Pulmonary artery endothelial cell (primary cell): Measurements from ENCODE around the gene DTNB. TPM values are rescaled to one million over a fixed set of nuclear protein-coding genes. Genes with fewer than 3 reads are reported as not detected.
A peak's percentile ranks its signal among the peaks of the same experiment; 100 is the strongest.

ENCODE experiments used
- DNase-seq: peaks from one replicate; pipeline ENCODE4 v3.0.0-alpha.2; 2011; ENCODE audit warnings: low read depth, low spot score
- total RNA-seq: library from RNA; depleted of rRNA; stranded (reverse); fragments of >200 nt; gene quantifications from 2 replicates; pipeline ENCODE4 v1.2.3, GENCODE V29; 2014

DTNB gene
- total RNA-seq, 1 donor from 2014 or later = 7.3 TPM

- DNase-seq = no peak
Observed at GRCh38 chr2:25373269-25373981, 300.0 kb downstream of the DTNB start.

- DNase-seq = no peak
Observed at GRCh38 chr2:25372405-25373268, 300.7 kb downstream of the DTNB start.

GRCh38 chr2:25371253-25372241, 301.8 kb downstream of the DTNB start:
- no peak for DNase-seq

DNA sequence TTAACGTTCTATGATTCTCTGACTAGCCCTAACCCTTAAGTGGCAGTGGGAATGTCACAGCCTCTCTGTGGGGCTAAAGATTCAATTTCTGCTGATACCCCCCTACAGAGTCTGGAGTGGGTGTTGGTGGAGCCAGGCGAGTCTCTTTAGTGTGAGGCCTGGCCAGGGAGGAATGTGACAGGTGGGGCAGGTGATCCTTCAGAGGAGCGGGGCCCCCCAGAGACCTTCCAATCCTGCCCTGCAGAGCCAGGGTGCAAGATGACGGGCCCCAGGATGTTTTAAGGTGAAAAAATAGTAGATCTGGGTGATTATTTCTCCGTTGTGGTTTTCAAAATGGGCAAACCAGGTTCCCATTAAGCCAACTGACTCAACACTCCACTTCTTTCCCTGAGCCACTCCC, 303.5 kb downstream of the DTNB start:
- DNase-seq = no peak

DNA sequence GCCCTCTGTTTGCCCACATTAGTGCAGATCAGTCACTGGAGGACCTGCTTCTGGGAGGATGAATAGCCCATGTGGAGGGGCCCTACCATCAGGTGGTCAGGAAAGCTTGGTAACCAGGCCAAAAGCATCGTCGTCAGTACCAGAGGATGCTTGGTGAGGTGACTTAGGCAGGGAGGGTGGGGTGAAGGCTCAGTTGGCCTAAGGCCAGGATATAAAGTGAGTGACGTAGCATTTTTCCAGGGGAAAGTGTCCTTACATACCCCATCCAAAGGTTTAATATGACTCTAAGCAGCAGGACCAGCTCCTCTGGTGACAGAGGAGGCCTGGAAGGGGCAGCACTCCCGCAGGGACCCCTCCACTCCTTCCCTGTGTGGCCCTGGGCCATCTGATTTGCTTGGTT, 303.9 kb downstream of the DTNB start:
- no peak for DNase-seq

GRCh38 chr2:25368660-25369059, 304.7 kb downstream of the DTNB start:
- no peak for DNase-seq

DNA sequence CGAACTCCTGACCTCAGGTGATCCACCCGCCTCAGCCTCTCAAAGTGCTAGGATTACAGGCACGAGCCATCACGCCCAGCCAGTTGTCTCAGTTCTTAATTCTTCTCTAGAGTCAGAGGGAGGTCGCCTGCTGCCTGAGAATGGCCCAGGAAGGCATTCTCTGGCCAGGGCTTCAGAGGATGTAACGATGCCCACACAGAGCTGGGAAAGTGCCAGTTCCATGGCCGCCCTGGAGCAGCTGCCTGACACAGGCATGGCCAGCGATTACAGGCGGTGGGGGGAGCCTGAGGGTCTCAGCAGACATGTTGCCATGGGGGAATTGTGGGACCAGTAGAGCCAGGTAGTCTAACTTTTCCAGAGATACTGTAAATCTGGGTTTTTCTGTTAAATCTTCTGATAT, 306.1 kb downstream of the DTNB start:
- DNase-seq = no peak

GRCh38 chr2:25366629-25367028, 306.7 kb downstream of the DTNB start:
- DNase-seq = no peak

DNA sequence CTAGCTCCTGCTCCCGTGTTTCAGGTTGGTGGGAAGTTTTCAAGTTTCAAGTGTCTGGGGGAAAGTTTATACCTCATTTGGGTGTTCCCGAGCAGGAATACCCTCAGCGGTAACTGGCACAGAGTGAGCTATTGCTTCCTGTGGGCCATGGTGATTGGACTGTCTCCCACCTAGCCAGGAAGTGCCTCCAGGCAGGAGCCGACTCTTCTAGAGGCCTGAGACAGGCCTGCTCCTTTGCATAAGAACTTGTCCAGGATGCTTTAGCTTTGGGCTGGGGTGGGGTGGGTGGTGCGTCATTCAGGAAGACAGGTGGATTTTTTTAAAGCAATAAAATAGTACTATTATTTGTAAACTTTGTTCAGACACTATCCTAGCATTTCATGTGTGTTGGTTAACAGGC, 308.1 kb downstream of the DTNB start:
- no peak for DNase-seq

- no peak for DNase-seq
Observed at GRCh38 chr2:25363733-25364132, 309.6 kb downstream of the DTNB start.

DNA sequence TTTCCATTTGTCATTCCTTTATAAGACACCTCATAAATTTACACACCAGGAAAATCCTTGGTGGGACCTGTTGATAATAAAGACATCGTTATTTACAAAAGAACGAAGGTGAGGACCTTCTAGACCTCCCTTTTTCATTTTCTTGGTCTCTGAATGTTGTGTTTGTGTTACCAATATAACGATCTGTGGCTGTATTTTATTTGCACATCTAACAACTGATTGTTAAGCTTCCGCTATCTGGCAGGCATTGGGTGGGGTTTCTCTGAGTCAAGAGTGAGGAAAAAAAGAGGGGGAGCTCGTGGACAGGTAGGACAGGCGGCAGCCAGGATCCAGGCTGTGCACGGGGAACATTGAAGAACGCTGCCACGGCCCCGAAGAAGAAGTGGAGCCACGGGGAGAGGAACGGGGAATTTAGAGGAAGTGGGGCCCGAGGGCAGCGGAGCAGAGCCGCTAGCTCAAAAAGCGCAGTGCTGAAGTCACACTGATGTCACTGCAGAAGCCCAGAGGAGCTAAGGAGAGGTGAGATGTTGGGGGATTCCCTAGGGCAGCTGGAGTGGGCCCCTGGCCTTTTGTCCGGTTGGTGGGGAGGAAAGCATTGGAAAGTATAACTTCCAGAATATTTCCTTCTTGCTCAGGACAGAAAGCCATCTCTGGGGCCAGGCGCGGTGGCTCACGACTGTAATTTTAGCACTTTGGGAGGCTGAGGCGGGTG, 310.8 kb downstream of the DTNB start:
- DNase-seq = no peak

DNA sequence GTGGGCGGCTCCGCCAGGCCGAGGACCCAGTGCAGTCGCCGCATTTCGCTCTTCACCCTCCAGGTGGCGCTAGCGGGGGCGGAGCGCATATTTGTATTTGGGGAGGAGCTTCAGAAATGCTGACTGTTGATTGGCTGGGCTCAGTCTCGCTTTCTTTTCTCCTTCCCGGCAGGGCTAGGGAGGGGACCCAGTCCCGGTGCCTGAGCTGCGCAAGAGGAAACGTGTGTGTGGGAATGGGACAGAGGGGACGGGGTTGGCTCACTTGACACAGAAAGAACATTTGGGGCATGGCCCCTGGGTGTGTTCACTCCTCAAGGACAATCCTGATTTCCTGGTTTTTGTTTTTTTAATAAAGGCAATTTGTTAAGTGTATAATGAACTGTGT, 311.3 kb downstream of the DTNB start:
- DNase-seq = peak; percentile 57

DNA sequence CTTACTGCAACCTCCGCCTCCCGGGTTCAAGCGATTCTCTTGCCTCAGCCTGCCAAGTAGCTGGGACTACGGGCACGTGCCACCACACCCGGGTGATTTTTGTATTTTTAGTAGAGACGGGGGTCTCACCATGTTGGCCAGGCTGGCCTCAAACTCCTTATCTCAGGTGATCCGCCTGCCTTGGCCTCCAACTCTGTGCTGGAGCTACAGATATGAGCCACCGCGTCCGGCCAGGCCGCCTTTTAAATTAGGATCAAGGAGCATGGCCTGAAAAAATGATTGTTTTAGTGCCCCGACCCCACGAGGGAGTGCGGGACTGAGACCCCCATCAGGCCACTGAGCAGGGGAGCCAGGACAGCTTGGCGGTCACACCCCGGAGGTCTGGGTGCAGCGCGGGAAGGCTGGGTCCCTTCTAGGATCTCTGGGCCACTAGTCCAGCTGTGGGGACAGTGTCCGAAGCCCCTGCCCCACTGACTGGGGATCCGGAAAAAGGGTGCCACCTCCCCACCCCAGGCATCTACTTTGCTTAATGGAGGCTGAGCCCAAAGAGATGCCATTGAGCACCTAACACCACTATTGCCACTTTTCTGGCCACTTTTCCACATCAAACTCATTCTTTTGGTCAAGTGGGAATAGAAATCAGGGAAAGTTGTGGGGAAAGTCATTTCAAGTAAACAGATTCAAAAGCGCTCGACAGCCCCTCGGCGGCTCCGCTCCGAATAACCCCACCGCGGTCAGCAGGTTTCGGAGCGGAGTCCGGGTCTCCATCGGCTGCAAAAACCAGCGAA, 311.9 kb downstream of the DTNB start:
- no peak for DNase-seq

DNA sequence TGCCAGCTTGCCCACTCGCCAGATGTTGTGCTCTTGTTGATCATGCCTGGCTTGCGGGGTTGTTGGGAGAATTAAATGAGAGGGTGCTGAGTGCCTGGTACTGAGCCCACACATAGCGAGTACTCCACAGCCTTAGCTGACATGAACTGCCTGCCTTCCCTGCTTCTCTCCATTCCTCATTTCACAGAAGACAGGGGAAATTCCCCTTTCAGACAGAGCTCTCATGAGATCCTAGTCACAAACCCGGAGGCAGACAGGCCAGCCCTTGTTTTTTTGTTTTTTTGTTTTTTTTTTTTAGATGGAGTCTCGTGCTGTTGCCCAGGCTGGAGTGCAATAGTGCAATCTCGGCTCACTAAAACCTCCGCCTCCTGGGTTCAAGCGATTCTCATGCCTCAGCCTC, 314.5 kb downstream of the DTNB start:
- no peak for DNase-seq

- no peak for DNase-seq
Observed at GRCh38 chr2:25358249-25358815, 315.0 kb downstream of the DTNB start.

GRCh38 chr2:25356088-25356487, 317.3 kb downstream of the DTNB start:
- DNase-seq = no peak

- no peak for DNase-seq
Observed at GRCh38 chr2:25355270-25355669, 318.1 kb downstream of the DTNB start.

- DNase-seq = no peak
Observed at GRCh38 chr2:25354116-25354515, 319.3 kb downstream of the DTNB start.

GRCh38 chr2:25349397-25349796, 324.0 kb downstream of the DTNB start:
- no peak for DNase-seq

DNA sequence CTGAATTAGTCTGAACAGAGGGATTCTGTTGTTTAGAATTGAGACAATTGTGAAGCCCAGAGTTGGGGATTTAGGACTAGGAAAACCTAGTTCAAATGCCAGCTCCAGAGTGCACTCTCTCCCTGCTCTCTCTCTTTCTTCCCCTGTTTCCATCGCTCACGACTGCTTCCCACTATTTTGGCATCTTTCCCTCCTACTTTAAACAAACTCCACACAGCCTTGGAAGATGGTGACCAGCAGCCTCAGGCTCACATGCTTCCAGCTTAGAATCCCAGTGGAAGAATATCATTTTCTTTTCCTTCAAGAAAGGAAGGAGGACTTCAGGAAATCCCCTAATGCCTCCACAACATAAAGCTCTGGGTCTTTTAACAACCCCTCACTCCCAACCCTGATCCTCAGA, 325.5 kb downstream of the DTNB start:
- DNase-seq = no peak
